Astrocyte of the spinal cord (primary cell): ENCODE data around the gene VAT1L.

ENCODE experiments used
- DNase-seq: peaks from one replicate; pipeline ENCODE4 v3.0.0; 2011; ENCODE audit warnings: low read depth, low spot score
- H3K4me3 ChIP-seq: 2 replicates; pipeline ENCODE4 v1.5.1; 2011; ENCODE audit warnings: low read depth, mild to moderate bottlenecking, low read length, moderate library complexity
- in situ Hi-C: cut with HindIII; loops from 2 replicates; pipeline ENCODE4 v1.10.0; 2017; ENCODE audit warnings: low sequenced_read_pairs
- TF ChIP-seq, protein P1 (sequence below): IDR thresholded peaks from 2 replicates; pipeline ENCODE4 v1.5.1; 2012; ENCODE audit warnings: low read depth, mild to moderate bottlenecking, low read length, inconsistent platforms

VAT1L gene

DNA sequence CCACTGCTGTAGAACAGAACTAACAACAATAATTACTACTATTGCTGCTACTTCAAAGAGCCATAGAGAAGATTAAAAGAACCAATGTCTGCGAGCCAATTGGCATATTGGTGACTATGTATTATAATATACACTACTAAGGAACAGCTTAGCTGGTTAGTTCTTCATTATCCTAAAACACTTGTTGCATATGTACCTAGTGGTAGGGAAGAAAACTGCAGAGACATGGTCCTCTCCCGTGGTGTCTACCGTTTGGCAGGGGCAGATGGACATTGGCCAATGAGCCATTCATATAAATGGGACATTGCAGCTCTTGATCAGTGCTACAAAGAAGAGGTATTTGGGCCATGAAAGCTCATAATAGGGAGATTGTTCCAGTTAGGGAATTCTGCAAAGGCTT is 187.6 kb downstream of the VAT1L start:
- H3K4me3 ChIP-seq, result no peak overlapping the region
- TF ChIP-seq, protein P1, sequence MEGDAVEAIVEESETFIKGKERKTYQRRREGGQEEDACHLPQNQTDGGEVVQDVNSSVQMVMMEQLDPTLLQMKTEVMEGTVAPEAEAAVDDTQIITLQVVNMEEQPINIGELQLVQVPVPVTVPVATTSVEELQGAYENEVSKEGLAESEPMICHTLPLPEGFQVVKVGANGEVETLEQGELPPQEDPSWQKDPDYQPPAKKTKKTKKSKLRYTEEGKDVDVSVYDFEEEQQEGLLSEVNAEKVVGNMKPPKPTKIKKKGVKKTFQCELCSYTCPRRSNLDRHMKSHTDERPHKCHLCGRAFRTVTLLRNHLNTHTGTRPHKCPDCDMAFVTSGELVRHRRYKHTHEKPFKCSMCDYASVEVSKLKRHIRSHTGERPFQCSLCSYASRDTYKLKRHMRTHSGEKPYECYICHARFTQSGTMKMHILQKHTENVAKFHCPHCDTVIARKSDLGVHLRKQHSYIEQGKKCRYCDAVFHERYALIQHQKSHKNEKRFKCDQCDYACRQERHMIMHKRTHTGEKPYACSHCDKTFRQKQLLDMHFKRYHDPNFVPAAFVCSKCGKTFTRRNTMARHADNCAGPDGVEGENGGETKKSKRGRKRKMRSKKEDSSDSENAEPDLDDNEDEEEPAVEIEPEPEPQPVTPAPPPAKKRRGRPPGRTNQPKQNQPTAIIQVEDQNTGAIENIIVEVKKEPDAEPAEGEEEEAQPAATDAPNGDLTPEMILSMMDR, result no peak
- no peak for DNase-seq
- in situ Hi-C loops, result no loop called here

DNA sequence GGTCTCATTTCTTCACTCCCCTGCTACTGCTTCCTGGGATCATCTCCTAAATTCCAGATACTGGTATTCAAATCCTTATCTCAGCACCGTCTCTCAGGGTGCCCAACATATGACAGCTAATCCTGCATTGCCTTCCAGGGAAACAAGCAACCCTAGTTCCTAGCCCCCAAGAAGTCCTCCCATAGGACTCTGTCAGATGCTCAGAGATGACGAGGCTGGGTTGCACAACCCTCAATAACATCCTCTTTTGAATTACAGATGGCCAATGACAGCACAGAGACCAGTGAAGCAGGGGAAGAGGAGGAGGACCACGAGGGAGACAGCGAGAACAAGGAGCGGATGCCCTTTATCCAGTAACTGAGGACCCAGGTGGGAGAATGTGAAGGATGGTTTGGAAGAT is 189.0 kb downstream of the VAT1L start:
- in situ Hi-C loops, result no loop called here
- H3K4me3 ChIP-seq, result no peak overlapping the region
- DNase-seq, result no peak
- TF ChIP-seq, protein P1, result no peak

DNA sequence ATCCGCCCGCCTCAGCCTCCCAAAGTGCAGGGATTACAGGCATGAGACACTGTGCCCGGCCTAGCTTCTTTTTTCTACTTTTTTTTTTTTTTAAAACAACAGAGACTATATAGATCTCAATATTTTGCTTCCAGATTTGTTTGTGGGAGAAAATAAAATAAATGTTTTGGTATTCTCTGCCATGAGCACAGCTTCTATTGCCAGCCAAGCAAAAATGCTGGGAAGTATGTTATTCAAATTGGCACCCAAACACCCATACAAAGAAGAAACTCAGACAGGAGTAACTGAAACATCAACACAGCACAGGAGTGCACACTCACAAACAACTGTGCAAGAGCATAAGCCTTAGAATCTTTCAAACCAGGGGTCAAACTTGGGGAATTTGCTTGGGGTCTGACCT is 196.7 kb downstream of the VAT1L start:
- H3K4me3 ChIP-seq, result no peak overlapping the region
- DNase-seq, result no peak
- TF ChIP-seq, protein P1, result no peak
- in situ Hi-C loops, result no loop called here

DNA sequence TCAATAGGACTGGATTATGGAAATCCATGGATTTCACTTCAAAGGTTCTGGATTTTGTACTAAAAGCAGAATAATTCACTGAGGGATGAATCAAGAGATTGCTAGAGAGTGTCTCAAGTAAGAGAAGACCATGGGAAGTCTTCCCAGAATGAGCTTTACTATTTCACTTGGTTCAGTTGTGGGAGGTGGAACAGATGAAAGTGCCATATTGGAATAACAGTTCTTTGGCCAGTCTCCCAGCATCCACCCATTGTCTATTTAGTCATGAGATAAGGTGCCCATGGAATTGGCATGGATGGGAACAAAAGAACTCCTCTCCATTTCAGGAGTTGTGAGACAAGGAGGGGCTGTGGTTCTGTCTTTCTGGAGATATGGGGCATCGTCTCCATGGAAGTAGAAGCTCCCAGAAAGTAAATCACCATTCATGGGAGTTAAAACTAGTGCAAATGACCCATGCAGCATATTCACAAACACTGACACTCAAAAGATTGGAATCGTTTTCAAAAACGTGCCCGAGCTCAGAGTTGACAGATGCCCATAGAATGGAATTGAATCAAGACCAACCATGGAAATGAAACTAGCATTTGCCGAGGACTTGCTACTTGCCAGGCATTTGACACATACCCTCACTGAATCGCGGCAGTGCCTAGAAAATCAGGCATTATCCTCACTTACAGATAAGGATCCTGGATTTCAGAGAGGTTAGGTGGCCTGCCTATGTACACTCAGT is 197.8 kb downstream of the VAT1L start:
- TF ChIP-seq, protein P1, result no peak
- no peak for DNase-seq
- no peak overlapping the region for H3K4me3 ChIP-seq
- in situ Hi-C loops, result no loop called here

DNA sequence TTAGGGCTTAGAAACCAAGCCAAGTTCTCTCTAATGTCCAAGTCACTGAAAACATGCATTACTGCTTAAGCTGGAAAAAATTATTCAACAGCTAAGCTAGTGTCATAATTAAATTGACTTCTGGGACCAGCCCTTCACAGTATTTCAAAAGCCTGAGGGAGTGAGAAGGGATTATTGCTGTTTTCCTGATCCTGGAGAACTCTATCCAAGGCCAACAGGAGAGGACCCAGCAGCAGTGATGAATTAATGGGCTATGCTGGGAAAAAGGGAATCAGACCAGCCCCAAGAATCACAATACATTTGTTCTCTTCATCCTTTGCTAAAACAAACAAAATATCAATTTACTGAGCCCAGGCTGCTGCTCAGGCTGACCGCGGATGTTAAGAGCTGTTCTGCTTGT is 199.4 kb downstream of the VAT1L start:
- in situ Hi-C loops, result no loop called here
- no peak overlapping the region for H3K4me3 ChIP-seq
- DNase-seq, result no peak
- TF ChIP-seq, protein P1, result no peak

DNA sequence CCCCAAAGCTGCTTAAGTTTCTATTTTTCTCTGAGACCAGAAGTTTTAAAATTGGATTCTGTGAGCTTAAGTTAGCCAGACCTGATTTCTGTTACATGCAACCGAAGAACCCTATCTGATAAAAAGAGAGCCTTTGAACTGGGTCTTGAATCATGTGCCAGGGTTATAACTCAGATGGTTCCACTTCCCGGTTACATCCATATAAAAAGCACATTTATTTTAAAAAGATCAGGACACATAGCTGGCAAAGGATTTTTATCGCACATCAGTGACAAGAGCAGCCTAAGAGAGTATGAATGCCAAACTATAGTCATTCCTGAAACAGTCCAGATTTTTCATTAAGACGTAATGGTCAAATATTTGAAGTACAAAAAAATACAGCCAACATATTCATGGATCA is 201.5 kb downstream of the VAT1L start:
- in situ Hi-C loops, result no loop called here
- no peak overlapping the region for H3K4me3 ChIP-seq
- TF ChIP-seq, protein P1, result no peak
- DNase-seq, result no peak
